Ovary (tissue), 3 donors: ENCODE results near the gene MTREX.

Source experiments
- CTCF ChIP-seq, 3 donors: fragments of 450-650 bp in 2 of 3; fragments of 200-600 bp in 1 of 3; IDR thresholded peaks; one replicate each; pipeline versions ENCODE4 v1.5.1 to v1.8.0; 2016 to 2022; ENCODE audit warnings: antibody characterized with exemption in 3 of 3, mild to moderate bottlenecking in 1 of 3
- EP300 ChIP-seq: sonication (generic); formaldehyde crosslinking; IDR thresholded peaks from one replicate; pipeline ENCODE4 v1.6.1; 2017; ENCODE audit warnings: antibody characterized with exemption
- POLR2A ChIP-seq: fragments of 450-650 bp; IDR thresholded peaks from one replicate; pipeline ENCODE4 v1.6.1; 2017; ENCODE audit warnings: antibody characterized with exemption, mild to moderate bottlenecking, moderate library complexity
- donor health status: DM: no; HTN: no; CAD: no.

- TF ChIP-seq POLR2A (no peak), CTCF (IDR thresholded peaks at IDR 0.05) (peak; percentile 38 to 81 (median 78)), EP300 (no peak)
These were observed 36.7 kb downstream of the MTREX start for GRCh38 chr5:55344392-55344992.
